HG03342 (cell line): ENCODE results near the gene IL20RA.
"Not testable (repeated sequence)": the region's sequence is repeated elsewhere in the genome, so short reads cannot be mapped to it uniquely, and the experiment has no call there.

Experiments used
- ATAC-seq: cut with Tn5 transposase; IDR thresholded peaks from one replicate; pipeline ENCODE4 v1.9.1; 2021; ENCODE audit warnings: mild to moderate bottlenecking, moderate library complexity; ENCODE audit not compliant: unreplicated experiment

IL20RA gene

GRCh38 chr6:137044366-137045221 is at the start of gene IL20RA:
Gene IL20RA (minus strand): TSS chr6:137044965. CDS start chr6:137044728, 237 bp downstream.
- ATAC-seq: no peak

- ATAC-seq: no peak
These were observed 48.7 kb upstream of the IL20RA start for GRCh38 chr6:137093183-137094069.

GRCh38 chr6:137092018-137092417 is 47.3 kb upstream of the IL20RA start:
- ATAC-seq: no peak

GRCh38 chr6:137089305-137089704 is 44.5 kb upstream of the IL20RA start:
- ATAC-seq: no peak

GRCh38 chr6:137087902-137088301 is 43.1 kb upstream of the IL20RA start:
- peak; percentile 52 for ATAC-seq

DNA sequence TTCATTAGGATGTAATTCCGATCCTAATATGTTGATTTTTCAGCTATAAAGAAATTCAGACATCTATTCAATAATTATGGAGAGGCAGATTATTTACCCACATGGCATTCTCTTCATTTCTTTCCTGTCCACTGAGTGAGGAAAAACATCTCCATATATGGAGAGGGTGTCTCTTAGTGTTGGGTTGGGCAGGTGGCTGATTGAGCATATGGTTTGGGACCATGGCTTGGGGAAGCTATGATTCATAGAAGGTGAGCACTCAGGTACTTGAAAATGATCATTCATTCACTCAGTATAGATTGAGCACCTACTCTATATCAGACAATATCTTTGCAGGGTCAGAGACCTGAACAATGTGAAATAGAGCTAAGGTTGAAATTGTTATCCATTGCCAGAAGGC is 41.3 kb upstream of the IL20RA start:
- ATAC-seq: no peak

DNA sequence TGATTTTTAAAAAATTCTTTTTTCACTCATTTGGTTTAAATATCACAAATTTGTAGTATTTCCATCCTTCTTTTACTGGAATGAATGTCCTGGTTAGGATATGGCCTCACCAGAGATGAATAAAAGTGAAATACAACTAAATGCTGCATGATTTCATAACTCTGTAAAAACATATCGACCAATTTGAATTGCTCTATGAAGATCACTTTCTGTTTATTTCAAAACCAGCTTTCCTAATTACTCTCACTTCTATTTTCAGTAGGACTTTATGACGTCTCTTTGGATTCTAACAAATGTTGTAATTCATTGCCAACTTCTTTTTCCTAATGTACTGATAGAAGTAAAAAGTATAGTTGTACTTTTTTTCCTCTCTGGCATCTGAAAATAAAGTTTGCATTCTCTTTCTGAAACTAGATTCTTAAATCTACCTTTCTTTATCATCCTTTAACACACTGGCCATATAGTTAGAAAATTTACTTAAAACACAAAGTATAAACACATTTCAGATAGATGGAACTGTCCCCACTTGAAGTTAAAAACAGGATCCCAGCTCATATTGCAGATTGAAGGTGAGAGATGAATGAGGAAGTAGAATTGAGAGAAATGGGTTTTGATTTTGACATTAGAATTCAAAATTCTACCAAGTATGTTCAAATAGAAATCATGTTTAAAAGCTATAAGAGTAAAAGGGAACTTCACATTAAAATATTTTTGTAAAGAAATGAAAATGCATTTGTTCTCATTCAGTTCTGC is 40.3 kb upstream of the IL20RA start:
- ATAC-seq: no peak

DNA sequence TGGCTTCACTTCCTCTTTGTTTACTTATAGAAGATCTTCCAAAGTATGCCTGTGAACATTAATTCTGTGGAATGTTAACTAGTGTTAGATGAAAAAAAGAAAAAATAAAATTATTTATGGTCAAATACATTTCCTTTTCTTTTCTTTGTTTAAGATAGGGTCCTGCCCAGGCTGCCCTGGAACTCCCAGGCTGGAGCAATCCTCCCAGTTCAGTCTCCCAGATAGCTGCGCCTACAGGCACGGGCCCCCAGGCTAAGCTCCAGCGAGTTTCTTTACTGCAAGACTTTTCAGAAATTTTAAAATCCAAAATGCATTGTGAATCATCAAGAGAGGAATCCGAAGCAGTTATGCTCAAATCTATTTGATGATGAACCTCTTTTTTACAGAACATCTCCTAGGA is 39.3 kb upstream of the IL20RA start:
- no peak for ATAC-seq

DNA sequence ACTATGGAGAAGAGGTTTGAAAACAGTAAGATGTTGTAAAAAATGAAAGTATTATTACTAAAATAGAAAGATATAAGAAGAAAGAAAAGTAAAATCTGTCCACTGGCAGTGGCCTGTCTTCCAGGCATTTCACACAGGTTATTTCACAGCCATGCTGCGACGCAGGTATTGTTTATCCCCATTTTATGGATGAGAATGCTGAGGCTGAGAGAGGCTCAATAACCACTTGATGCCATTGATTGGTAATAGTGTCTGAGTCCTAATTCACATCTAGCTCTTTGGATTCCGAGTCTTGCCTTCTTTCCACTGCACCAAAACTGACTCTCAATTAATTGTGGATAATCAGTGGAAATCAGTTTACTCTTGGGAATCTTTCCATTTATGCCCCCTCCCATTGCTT is 37.2 kb upstream of the IL20RA start:
- no peak for ATAC-seq

GRCh38 chr6:137080711-137081110 is 35.9 kb upstream of the IL20RA start:
- no peak for ATAC-seq

GRCh38 chr6:137076277-137077068 is 31.7 kb upstream of the IL20RA start:
- peak; percentile 100 for ATAC-seq

GRCh38 chr6:137075790-137076189 is 31.0 kb upstream of the IL20RA start:
- ATAC-seq: not testable (repeated sequence)

DNA sequence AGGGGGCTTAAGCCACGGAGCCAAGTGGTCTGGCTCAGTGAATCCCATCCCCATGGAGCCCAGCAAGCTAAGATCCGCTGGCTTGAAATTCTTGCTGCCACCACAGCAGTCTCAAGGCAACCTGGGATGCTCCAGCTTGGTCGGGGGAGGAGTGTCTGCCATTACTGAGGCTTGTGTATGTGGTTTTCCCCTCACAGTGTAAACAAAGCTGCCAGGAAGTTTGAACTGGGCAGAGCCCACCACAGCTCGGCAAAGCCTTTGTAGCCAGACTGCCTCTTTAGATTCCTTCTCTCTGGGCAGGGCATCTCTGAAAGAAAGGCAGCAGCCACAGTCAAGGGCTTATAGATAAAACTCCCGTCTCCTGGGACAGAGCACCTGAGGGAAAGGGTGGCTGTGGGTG is 25.5 kb upstream of the IL20RA start:
- no peak for ATAC-seq

- ATAC-seq: no peak
These were observed 22.6 kb upstream of the IL20RA start for GRCh38 chr6:137067399-137067798.

DNA sequence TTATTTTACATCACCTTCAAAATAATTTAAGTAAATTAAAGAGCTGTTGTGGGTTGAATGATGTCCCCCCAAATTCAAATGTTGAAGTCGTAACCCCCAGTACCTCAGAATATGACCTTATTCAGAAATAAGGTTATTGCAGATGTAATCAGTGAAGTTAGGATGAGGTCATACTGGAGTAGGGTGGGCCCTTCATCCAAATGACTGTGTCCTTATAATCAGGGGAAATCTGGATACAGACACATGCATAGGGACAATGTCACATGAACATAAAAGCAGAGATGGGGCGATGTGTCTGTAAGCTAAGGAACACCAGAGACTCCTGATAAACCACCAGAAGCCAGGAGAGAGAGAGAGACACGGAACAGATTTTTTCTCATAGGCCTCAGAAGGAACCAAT is 13.3 kb upstream of the IL20RA start:
- ATAC-seq: no peak

DNA sequence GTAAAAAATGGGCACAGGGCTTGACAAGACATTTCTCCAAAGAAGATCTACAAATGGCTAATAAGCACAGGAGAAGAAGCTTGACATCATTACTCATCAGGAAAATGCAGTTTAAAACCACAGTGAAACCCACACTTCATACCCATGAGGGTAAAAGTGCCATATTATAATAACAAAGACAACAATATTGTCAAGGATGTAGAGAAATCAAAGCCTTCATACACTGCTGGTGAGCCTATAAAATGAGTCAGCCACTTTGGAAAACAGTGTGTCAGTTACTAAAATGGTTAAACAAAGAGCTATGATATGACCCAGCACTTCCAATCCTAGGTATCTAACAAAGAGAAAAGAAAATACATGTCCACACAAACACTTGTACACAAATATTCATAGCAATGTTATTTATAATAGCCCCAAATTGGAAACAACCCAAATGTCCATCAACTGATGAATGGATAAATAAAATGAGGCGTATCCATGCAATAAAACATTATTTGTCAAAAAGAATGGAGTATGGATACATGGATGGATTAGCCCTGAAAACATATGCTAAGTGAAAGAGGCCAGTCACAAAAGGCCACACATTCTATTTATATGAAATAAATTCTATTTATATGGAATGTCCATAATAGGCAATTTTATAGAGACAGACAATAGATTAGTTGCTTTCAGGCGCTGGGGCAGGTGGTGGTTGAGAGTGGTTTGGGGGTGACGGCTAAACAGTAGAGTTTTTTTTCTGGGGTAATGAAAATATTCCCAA is 11.5 kb upstream of the IL20RA start:
- no peak for ATAC-seq

- no peak for ATAC-seq
These were observed 7.2 kb upstream of the IL20RA start for GRCh38 chr6:137051790-137052472.

- no peak for ATAC-seq
These were observed 4.3 kb upstream of the IL20RA start for GRCh38 chr6:137049095-137049494.

- ATAC-seq: no peak
These were observed 2.2 kb upstream of the IL20RA start for GRCh38 chr6:137046871-137047412.
